H1 (cell line): ENCODE results near the gene FARS2. TPM values are rescaled to one million over a fixed set of nuclear protein-coding genes. Genes with fewer than 3 reads are reported as not detected.

Source experiments
- CTCF ChIA-PET: fragments of 300-600 bp; sonication (Branson Sonifier 250); formaldehyde crosslinking; loops from one replicate; lab custom pipeline; 2021; ENCODE audit not compliant: partially characterized antibody; lab: Charles Lee
- POLR2A ChIA-PET: fragments of 300-600 bp; sonication (Branson Sonifier 250); formaldehyde crosslinking; loops from one replicate; lab custom pipeline; 2021; ENCODE audit warnings: inconsistent platforms; ENCODE audit not compliant: partially characterized antibody; lab: Charles Lee
- DNase-seq, 2 experiments: peaks; one replicate each; pipeline versions ENCODE4 v3.0.0 to v3.0.0-alpha.2; 2010 to 2022; ENCODE audit warnings: low spot score in 2 of 2, low read depth in 1 of 2, mixed read lengths in 1 of 2
- FAIRE-seq: peaks from 2 replicates; lab custom pipeline; 2011; peaks lifted over from hg19 to GRCh38; lab: Jason Lieb, UNC
- H2AFZ ChIP-seq: 2 replicates; pipeline ENCODE4 v1.8.1; 2012; ENCODE audit warnings: low read length, inconsistent platforms
- H2AK5ac ChIP-seq: 2 replicates; pipeline ENCODE4 v1.6.1; 2013; ENCODE audit warnings: low read depth, low read length
- H2BK120ac ChIP-seq: replicated peaks from 2 replicates; pipeline ENCODE3; 2013; ENCODE audit warnings: low read depth, low read length, inconsistent platforms
- H2BK12ac ChIP-seq: 2 replicates; pipeline ENCODE4 v1.6.1; 2013; ENCODE audit warnings: low read depth, low read length
- H2BK15ac ChIP-seq: 2 replicates; pipeline ENCODE4 v1.6.1; 2013; ENCODE audit warnings: low read length
- H2BK20ac ChIP-seq: 2 replicates; pipeline ENCODE4 v1.6.1; 2013; ENCODE audit warnings: low read length
- H2BK5ac ChIP-seq: 2 replicates; pipeline ENCODE4 v1.6.1; 2013; ENCODE audit warnings: low read depth, low read length
- H3K14ac ChIP-seq: 2 replicates; pipeline ENCODE4 v1.6.1; 2013; ENCODE audit warnings: inconsistent platforms; ENCODE audit not compliant: insufficient read length
- H3K18ac ChIP-seq: 2 replicates; pipeline ENCODE4 v1.6.1; 2013; ENCODE audit warnings: low read length; ENCODE audit errors: extremely low read depth
- H3K23ac ChIP-seq: 2 replicates; pipeline ENCODE4 v1.6.1; 2013; ENCODE audit warnings: inconsistent platforms; ENCODE audit not compliant: insufficient read length
- H3K23me2 ChIP-seq: 2 replicates; pipeline ENCODE4 v1.6.1; 2013; ENCODE audit warnings: low read depth, low read length
- H3K27ac ChIP-seq: 2 replicates; pipeline ENCODE4 v1.6.1; 2011; ENCODE audit warnings: low read depth, low read length, inconsistent platforms
- H3K27me3 ChIP-seq, 4 experiments: replicated peaks in 1 of 4; 1 replicate in 1 of 4; 2 replicates in 3 of 4; pipeline versions ENCODE4 v1.6.1 to v1.8.1; 2011 to 2013; ENCODE audit warnings: low read length in 3 of 4, mild to moderate bottlenecking in 3 of 4, inconsistent platforms in 2 of 4, mixed read lengths in 2 of 4, moderate library complexity in 1 of 4; ENCODE audit not compliant: control insufficient read depth in 3 of 4, insufficient read depth in 3 of 4; ENCODE audit errors: extremely low read depth in 1 of 4
- H3K36me3 ChIP-seq, 4 experiments: 2 replicates each; pipeline versions ENCODE4 v1.6.1 to v1.8.1; 2011 to 2013; ENCODE audit warnings: mild to moderate bottlenecking in 4 of 4, low read length in 3 of 4, moderate library complexity in 2 of 4, control low read depth in 1 of 4, inconsistent platforms in 1 of 4; ENCODE audit not compliant: insufficient read depth in 4 of 4, control insufficient read depth in 2 of 4
- H3K4ac ChIP-seq: replicated peaks from 2 replicates; pipeline ENCODE3; 2013; ENCODE audit warnings: low read length, low read depth, mixed read lengths, inconsistent platforms; ENCODE audit not compliant: insufficient read length
- H3K4me1 ChIP-seq, 4 experiments: replicated peaks in 1 of 4; 1 replicate in 1 of 4; 2 replicates in 3 of 4; pipeline versions ENCODE4 v1.6.1 to v1.8.1; 2011 to 2013; ENCODE audit warnings: low read length in 3 of 4, inconsistent platforms in 2 of 4, mixed read lengths in 1 of 4; ENCODE audit not compliant: insufficient read depth in 4 of 4, control insufficient read depth in 3 of 4
- H3K4me2 ChIP-seq, 2 experiments: 2 replicates each; pipeline versions ENCODE4 v1.6.1 to v1.8.1; 2011 to 2013; ENCODE audit warnings: low read depth in 2 of 2, low read length in 2 of 2, control low read depth in 1 of 2, inconsistent platforms in 1 of 2, mild to moderate bottlenecking in 1 of 2; ENCODE audit not compliant: insufficient read depth in 1 of 2
- H3K4me3 ChIP-seq, 4 experiments: fragments of 200-600, 300-600 bp in 1 of 4; sonication (generic), shearing (Covaris generic), sonication (Bioruptor Twin) in 1 of 4; 2 replicates each; pipeline versions ENCODE4 v1.5.1 to v1.8.1; 2011 to 2016; ENCODE audit warnings: low read length in 4 of 4, low read depth in 3 of 4, control low read depth in 2 of 4, inconsistent platforms in 2 of 4, mild to moderate bottlenecking in 2 of 4, mixed read lengths in 1 of 4, moderate library complexity in 1 of 4; ENCODE audit not compliant: insufficient read depth in 2 of 4; ENCODE audit errors: extremely low read depth in 1 of 4
- H3K56ac ChIP-seq: replicated peaks from 2 replicates; pipeline ENCODE3; 2013; ENCODE audit warnings: low read depth, mild to moderate bottlenecking, mixed read lengths, low read length, inconsistent platforms; ENCODE audit not compliant: insufficient read length
- H3K79me1 ChIP-seq: 2 replicates; pipeline ENCODE4 v1.6.1; 2013; ENCODE audit warnings: low read depth, low read length, control low read depth
- H3K79me2 ChIP-seq, 2 experiments: 2 replicates each; pipeline versions ENCODE4 v1.6.1 to v1.8.1; 2012 to 2013; ENCODE audit warnings: low read length in 2 of 2, mild to moderate bottlenecking in 2 of 2, inconsistent platforms in 1 of 2; ENCODE audit not compliant: insufficient read depth in 2 of 2, control insufficient read depth in 1 of 2
- H3K9ac ChIP-seq, 4 experiments: replicated peaks in 1 of 4; 1 replicate in 1 of 4; 2 replicates in 3 of 4; pipeline versions ENCODE4 v1.6.1 to v1.8.1; 2011 to 2013; ENCODE audit warnings: low read depth in 3 of 4, low read length in 3 of 4, control low read depth in 2 of 4, mild to moderate bottlenecking in 2 of 4, moderate library complexity in 2 of 4, inconsistent platforms in 1 of 4; ENCODE audit errors: extremely low read depth in 1 of 4
- H3K9me3 ChIP-seq, 2 experiments: 2 replicates each; pipeline versions ENCODE4 v1.6.1 to v1.8.1; 2012 to 2013; ENCODE audit warnings: mild to moderate bottlenecking in 2 of 2, moderate library complexity in 2 of 2, control low read depth in 1 of 2, inconsistent platforms in 1 of 2, low read depth in 1 of 2, low read length in 1 of 2, mixed read lengths in 1 of 2; ENCODE audit not compliant: insufficient read depth in 2 of 2
- H4K20me1 ChIP-seq, 2 experiments: replicated peaks in 1 of 2; 2 replicates each; pipeline versions ENCODE3 to v1.8.1; 2011 to 2013; ENCODE audit warnings: inconsistent platforms in 2 of 2, low read length in 2 of 2, mild to moderate bottlenecking in 1 of 2; ENCODE audit not compliant: insufficient read depth in 2 of 2, control insufficient read depth in 1 of 2
- H4K5ac ChIP-seq: 2 replicates; pipeline ENCODE4 v1.6.1; 2013; ENCODE audit warnings: low read length, low read depth, mixed read lengths, inconsistent platforms; ENCODE audit not compliant: insufficient read length
- H4K8ac ChIP-seq: 2 replicates; pipeline ENCODE4 v1.8.0; 2013; ENCODE audit warnings: mild to moderate bottlenecking, moderate library complexity, low read length, inconsistent platforms; ENCODE audit not compliant: insufficient read depth; ENCODE audit errors: extremely low read depth
- H4K91ac ChIP-seq: replicated peaks from 2 replicates; pipeline ENCODE3; 2013; ENCODE audit warnings: low read length, mixed read lengths, inconsistent platforms; ENCODE audit not compliant: insufficient read length
- EP300 ChIP-seq, 2 experiments: IDR thresholded peaks; 1 replicate in 1 of 2; 2 replicates in 1 of 2; pipeline ENCODE4 v1.6.1; 2011 to 2012; ENCODE audit warnings: low read depth in 2 of 2, low read length in 2 of 2, mild to moderate bottlenecking in 2 of 2, borderline replicate concordance in 1 of 2, inconsistent platforms in 1 of 2, moderate library complexity in 1 of 2
- JUN ChIP-seq: IDR thresholded peaks from 2 replicates; pipeline ENCODE4 v1.6.1; 2011; ENCODE audit warnings: low read depth, mild to moderate bottlenecking, improper control_type of control experiment, low read length
- NANOG ChIP-seq: IDR thresholded peaks from 2 replicates; pipeline ENCODE4 v1.6.1; 2011; ENCODE audit warnings: low read length, low read depth, mild to moderate bottlenecking, inconsistent platforms; ENCODE audit not compliant: insufficient read depth, poor library complexity, severe bottlenecking
- WGBS, 2 experiments: shearing (Covaris generic) in 1 of 2; methylation state at CpG; one replicate each; pipeline versions ENCODE4 v1.1.6 to v1.1.7; 2013 to 2015; ENCODE audit warnings: low lambda C conversion rate in 2 of 2, mixed read lengths in 2 of 2, inconsistent platforms in 1 of 2, low coverage in 1 of 2, missing lambda C conversion rate in 1 of 2; ENCODE audit not compliant: insufficient replicate concordance in 2 of 2, insufficient coverage in 1 of 2, insufficient read length in 1 of 2; ENCODE audit errors: extremely low coverage in 1 of 2, missing lambda C conversion rate in 1 of 2; 5-methylcytosine and 5-hydroxymethylcytosine counted together
- polyA plus RNA-seq, 7 experiments: library from polyadenylated mRNA; depleted of rRNA in 3 of 7; stranded (reverse) in 5 of 7; unstranded in 2 of 7; fragments of >200 nt in 5 of 7; fragments of 200-250 nt in 2 of 7; gene quantifications; 1 replicate in 5 of 7; 2 replicates in 1 of 7; 4 replicates in 1 of 7; pipeline versions ENCODE4 v1.2.1 to v1.2.3, GENCODE V29; 2011 to 2013; ENCODE audit warnings: missing spikeins in 2 of 7, mixed read lengths in 2 of 7
- total RNA-seq: library from RNA; stranded (reverse); fragmentation: NEBNext Ultra II Directional; extraction: Animal tissue kit (Norgen Biotek cat#: 25700); gene quantifications from 2 replicates; pipeline ENCODE4 v1.2.1, GENCODE V29; 2021

FARS2 gene
- total and polyA plus RNA-seq, 2 of the 8 experiments (the other 6 are each of a cell fraction or from before 2014, with no cell fraction given): 11.7 to 14.4 TPM

GRCh38 chr6:5767471-5767870 lies 506.2 kb downstream of the FARS2 start:
- TF ChIP-seq NANOG (no peak), EP300 (IDR thresholded peaks at IDR 0.05; ENCODE audit: borderline replicate concordance in 1 of 2, low read depth in 2 of 2, low read length in 2 of 2) (no peak), JUN (no peak)
- no peak overlapping the region for H4K8ac ChIP-seq
- no peak overlapping the region for H4K5ac ChIP-seq
- no peak overlapping the region for H4K91ac ChIP-seq
- H3K79me1 ChIP-seq: no peaks in the 10 kb centered on the region
- no peak overlapping the region for H3K4ac ChIP-seq
- H3K4me2 ChIP-seq: no peak overlapping the region
- H2BK12ac ChIP-seq: no peak overlapping the region
- H2BK120ac ChIP-seq: no peak overlapping the region
- no peak overlapping the region for H2AK5ac ChIP-seq
- H3K27ac ChIP-seq: no peak overlapping the region
- H3K27me3 ChIP-seq: no peaks in the 10 kb centered on the region
- no peak overlapping the region for H2BK5ac ChIP-seq
- no peak overlapping the region for H3K56ac ChIP-seq
- peaks cover 7 to 10% of the 10 kb centered on the region in 2 experiments; a peak in 3 of 4 replicates for H3K9me3 ChIP-seq
- no peak overlapping the region for H3K18ac ChIP-seq
- FAIRE-seq (no peak), DNase-seq (no peak)
- H3K36me3 ChIP-seq: no peaks in the 10 kb centered on the region
- no peak overlapping the region for H2BK15ac ChIP-seq
- CTCF ChIA-PET: interaction anchor here (1.0 to 3.2 kb wide), 4 partner anchors 16 to 345 kb away, joined by 3 to 11 read pairs (median 4); no protein-coding TSS in a partner anchor
- H3K79me2 ChIP-seq: no peaks in the 10 kb centered on the region
- H3K14ac ChIP-seq: no peak overlapping the region
- 91% methylated on average over 2 of the region's 2 CpGs; no CpG with 5 or more reads in 1 of the 2 experiments for WGBS, 2 experiments
- H2AFZ ChIP-seq: no peak overlapping the region
- no peaks in the 10 kb centered on the region for H3K23me2 ChIP-seq
- H3K23ac ChIP-seq: no peak overlapping the region
- H4K20me1 ChIP-seq: no peaks in the 10 kb centered on the region
- no peak overlapping the region for H3K4me3 ChIP-seq
- no peak overlapping the region for H2BK20ac ChIP-seq
- H3K9ac ChIP-seq: no peak overlapping the region
- H3K4me1 ChIP-seq: peaks cover 0 to 1% (median 0%) of the 10 kb centered on the region in 4 experiments; a peak in 1 of 7 replicates
- POLR2A ChIA-PET: no interaction called here
